WTC11 (cell line): ENCODE measurements around the gene PLS1. TPM values are rescaled to one million over a fixed set of nuclear protein-coding genes. Genes with fewer than 3 reads are reported as not detected.

ENCODE experiments used
- ATAC-seq: fragments of 200-7000 bp; cut with Tn5 transposase; 2 replicates; pipeline ENCODE4 v1.10.0; 2021; ENCODE audit warnings: mild to moderate bottlenecking, moderate library complexity
- CTCF ChIA-PET: fragments of 300-600 bp; sonication (Branson Sonifier 250); formaldehyde crosslinking; loops from one replicate; lab custom pipeline; 2021; ENCODE audit warnings: antibody characterized with exemption; lab: Charles Lee
- POLR2A ChIA-PET: fragments of 350-600 bp; sonication (Branson Sonifier 250); formaldehyde crosslinking; loops from one replicate; lab custom pipeline; 2021; ENCODE audit warnings: antibody characterized with exemption; lab: Charles Lee
- DNase-seq: peaks from one replicate; pipeline ENCODE4 v3.0.0; 2021; ENCODE audit warnings: low spot score
- H3K27ac Mint-ChIP-seq: 2 replicates; pipeline ENCODE4 v1.8.0; 2021; ENCODE audit warnings: mixed read lengths
- H3K27me3 Mint-ChIP-seq: 2 replicates; pipeline ENCODE4 v1.8.0; 2021; ENCODE audit warnings: low read depth, mild to moderate bottlenecking, moderate library complexity, mixed read lengths
- H3K36me3 Mint-ChIP-seq: 2 replicates; pipeline ENCODE4 v1.8.0; 2021; ENCODE audit warnings: mixed read lengths
- H3K4me1 Mint-ChIP-seq: 2 replicates; pipeline ENCODE4 v1.8.0; 2022; ENCODE audit warnings: mixed read lengths
- H3K4me3 Mint-ChIP-seq: 2 replicates; pipeline ENCODE4 v1.8.0; 2021; ENCODE audit warnings: mild to moderate bottlenecking, moderate library complexity, mixed read lengths
- H3K9me3 Mint-ChIP-seq: 2 replicates; pipeline ENCODE4 v1.8.0; 2021; ENCODE audit warnings: mixed read lengths
- CBFB ChIP-seq: sonication (generic); formaldehyde crosslinking; IDR thresholded peaks from 2 replicates; pipeline ENCODE4 v1.8.1; 2022; ENCODE audit warnings: mild to moderate bottlenecking, low read depth, missing genetic modification reagents
- EMX1 ChIP-seq: fragments of 250-450 bp; sonication (Bioruptor Pico); IDR thresholded peaks from 2 replicates; pipeline ENCODE4 v1.8.0; 2021; ENCODE audit warnings: mild to moderate bottlenecking
- FOXK1 ChIP-seq: sonication (generic); formaldehyde crosslinking; IDR thresholded peaks from 2 replicates; pipeline ENCODE4 v1.8.0; 2022; ENCODE audit warnings: mild to moderate bottlenecking, moderate library complexity, missing genetic modification reagents
- GRHL2 ChIP-seq: fragments of 250-450 bp; sonication (Bioruptor Pico); IDR thresholded peaks from 2 replicates; pipeline ENCODE4 v1.8.0; 2022; ENCODE audit warnings: mild to moderate bottlenecking, moderate library complexity; ENCODE audit not compliant: insufficient replicate concordance, severe bottlenecking
- JAZF1 ChIP-seq: fragments of 250-450 bp; sonication (Bioruptor Pico); IDR thresholded peaks from 2 replicates; pipeline ENCODE4 v1.9.0; 2021; ENCODE audit warnings: moderate library complexity, mild to moderate bottlenecking, inconsistent platforms
- KAT7 ChIP-seq: sonication (generic); formaldehyde crosslinking; IDR thresholded peaks from 2 replicates; pipeline ENCODE4 v1.8.1; 2023; ENCODE audit warnings: missing genetic modification reagents, mild to moderate bottlenecking, borderline replicate concordance
- MXD4 ChIP-seq: fragments of 250-450 bp; sonication (Bioruptor Pico); IDR thresholded peaks from 2 replicates; pipeline ENCODE4 v1.8.0; 2021; ENCODE audit warnings: mild to moderate bottlenecking, moderate library complexity, borderline replicate concordance
- NFE2L1 ChIP-seq: sonication (generic); formaldehyde crosslinking; IDR thresholded peaks from 2 replicates; pipeline ENCODE4 v1.8.1; 2023; ENCODE audit warnings: missing genetic modification reagents
- NFYB ChIP-seq: sonication (generic); formaldehyde crosslinking; conservative IDR thresholded peaks from 2 replicates; pipeline ENCODE4 v1.8.0; 2022; ENCODE audit warnings: low read depth, missing genetic modification reagents
- NR3C1 ChIP-seq: sonication (generic); formaldehyde crosslinking; conservative IDR thresholded peaks from 2 replicates; pipeline ENCODE4 v1.8.1; 2023; ENCODE audit warnings: low read depth, mild to moderate bottlenecking, missing genetic modification reagents
- OVOL2 ChIP-seq: fragments of 250-450 bp; sonication (Bioruptor Pico); IDR thresholded peaks from 2 replicates; pipeline ENCODE4 v1.9.0; 2021; ENCODE audit warnings: mild to moderate bottlenecking, borderline replicate concordance
- total RNA-seq: library from RNA; stranded (reverse); gene quantifications from 3 replicates; pipeline ENCODE4 v1.2.3, GENCODE V29; 2021
- TF ChIP-seq, protein P1 (sequence below): sonication (generic); formaldehyde crosslinking; IDR thresholded peaks from 2 replicates; pipeline ENCODE4 v1.8.1; 2023; ENCODE audit warnings: mild to moderate bottlenecking, missing genetic modification reagents, borderline replicate concordance
- TF ChIP-seq, protein P2 (sequence below): sonication (generic); formaldehyde crosslinking; IDR thresholded peaks from 2 replicates; pipeline ENCODE4 v1.8.0; 2023; ENCODE audit warnings: missing genetic modification reagents
- TF ChIP-seq, protein P3 (sequence below): sonication (generic); formaldehyde crosslinking; IDR thresholded peaks from 2 replicates; pipeline ENCODE4 v1.8.0; 2022; ENCODE audit warnings: mild to moderate bottlenecking, missing genetic modification reagents
- TF ChIP-seq, protein P4 (sequence below): sonication (generic); formaldehyde crosslinking; IDR thresholded peaks from 2 replicates; pipeline ENCODE4 v1.8.0; 2022; ENCODE audit warnings: mild to moderate bottlenecking, missing genetic modification reagents
- TF ChIP-seq, protein P5 (sequence below): sonication (generic); formaldehyde crosslinking; IDR thresholded peaks from 2 replicates; pipeline ENCODE4 v1.8.0; 2022; ENCODE audit warnings: missing genetic modification reagents
- TF ChIP-seq, protein P6 (sequence below): fragments of 250-450 bp; sonication (Bioruptor Pico); IDR thresholded peaks from 2 replicates; pipeline ENCODE4 v1.9.0; 2021; ENCODE audit warnings: mild to moderate bottlenecking
- TF ChIP-seq, protein P7 (sequence below): fragments of 250-450 bp; sonication (Bioruptor Pico); IDR thresholded peaks from 2 replicates; pipeline ENCODE4 v2.1.2; 2022; ENCODE audit warnings: mild to moderate bottlenecking, moderate library complexity
- TF ChIP-seq, protein P8 (sequence below): sonication (generic); formaldehyde crosslinking; conservative IDR thresholded peaks from 2 replicates; pipeline ENCODE4 v1.8.1; 2023; ENCODE audit warnings: mild to moderate bottlenecking, low read depth, missing genetic modification reagents, moderate library complexity

Gene PLS1
- total RNA-seq, 1 experiment from 2014 or later: 26.4 TPM

DNA sequence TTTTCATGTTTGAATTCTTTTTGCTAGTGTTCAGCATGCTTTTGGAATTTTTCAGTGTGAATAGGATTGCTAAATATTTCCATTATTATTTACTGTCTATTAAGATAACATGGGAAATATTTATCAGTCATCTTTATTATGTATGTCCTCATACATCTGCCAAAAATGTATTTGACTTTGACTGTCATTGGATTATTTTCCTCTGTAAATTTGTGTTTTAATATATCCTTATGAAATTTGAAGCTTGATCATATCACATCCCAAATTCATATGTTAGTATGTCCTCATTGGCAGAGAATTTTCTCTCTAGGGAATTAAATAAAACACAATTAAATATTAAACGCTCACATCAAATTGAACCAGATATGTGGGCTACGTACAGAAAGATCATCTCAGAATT, 95.3 kb downstream of the PLS1 start:
- TF ChIP-seq MXD4 (CRISPR knock-in tag) (no peak), NR3C1 (no peak), NFE2L1 (CRISPR knock-in tag) (no peak), NFYB (no peak), EMX1 (CRISPR knock-in tag) (no peak), KAT7 (CRISPR knock-in tag) (no peak), FOXK1 (no peak), OVOL2 (CRISPR knock-in tag) (no peak), JAZF1 (CRISPR knock-in tag) (no peak), CBFB (CRISPR knock-in tag) (no peak), GRHL2 (no peak)
- TF ChIP-seq, protein P1, sequence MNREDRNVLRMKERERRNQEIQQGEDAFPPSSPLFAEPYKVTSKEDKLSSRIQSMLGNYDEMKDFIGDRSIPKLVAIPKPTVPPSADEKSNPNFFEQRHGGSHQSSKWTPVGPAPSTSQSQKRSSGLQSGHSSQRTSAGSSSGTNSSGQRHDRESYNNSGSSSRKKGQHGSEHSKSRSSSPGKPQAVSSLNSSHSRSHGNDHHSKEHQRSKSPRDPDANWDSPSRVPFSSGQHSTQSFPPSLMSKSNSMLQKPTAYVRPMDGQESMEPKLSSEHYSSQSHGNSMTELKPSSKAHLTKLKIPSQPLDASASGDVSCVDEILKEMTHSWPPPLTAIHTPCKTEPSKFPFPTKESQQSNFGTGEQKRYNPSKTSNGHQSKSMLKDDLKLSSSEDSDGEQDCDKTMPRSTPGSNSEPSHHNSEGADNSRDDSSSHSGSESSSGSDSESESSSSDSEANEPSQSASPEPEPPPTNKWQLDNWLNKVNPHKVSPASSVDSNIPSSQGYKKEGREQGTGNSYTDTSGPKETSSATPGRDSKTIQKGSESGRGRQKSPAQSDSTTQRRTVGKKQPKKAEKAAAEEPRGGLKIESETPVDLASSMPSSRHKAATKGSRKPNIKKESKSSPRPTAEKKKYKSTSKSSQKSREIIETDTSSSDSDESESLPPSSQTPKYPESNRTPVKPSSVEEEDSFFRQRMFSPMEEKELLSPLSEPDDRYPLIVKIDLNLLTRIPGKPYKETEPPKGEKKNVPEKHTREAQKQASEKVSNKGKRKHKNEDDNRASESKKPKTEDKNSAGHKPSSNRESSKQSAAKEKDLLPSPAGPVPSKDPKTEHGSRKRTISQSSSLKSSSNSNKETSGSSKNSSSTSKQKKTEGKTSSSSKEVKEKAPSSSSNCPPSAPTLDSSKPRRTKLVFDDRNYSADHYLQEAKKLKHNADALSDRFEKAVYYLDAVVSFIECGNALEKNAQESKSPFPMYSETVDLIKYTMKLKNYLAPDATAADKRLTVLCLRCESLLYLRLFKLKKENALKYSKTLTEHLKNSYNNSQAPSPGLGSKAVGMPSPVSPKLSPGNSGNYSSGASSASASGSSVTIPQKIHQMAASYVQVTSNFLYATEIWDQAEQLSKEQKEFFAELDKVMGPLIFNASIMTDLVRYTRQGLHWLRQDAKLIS (CRISPR knock-in tag): no peak
- TF ChIP-seq, protein P2, sequence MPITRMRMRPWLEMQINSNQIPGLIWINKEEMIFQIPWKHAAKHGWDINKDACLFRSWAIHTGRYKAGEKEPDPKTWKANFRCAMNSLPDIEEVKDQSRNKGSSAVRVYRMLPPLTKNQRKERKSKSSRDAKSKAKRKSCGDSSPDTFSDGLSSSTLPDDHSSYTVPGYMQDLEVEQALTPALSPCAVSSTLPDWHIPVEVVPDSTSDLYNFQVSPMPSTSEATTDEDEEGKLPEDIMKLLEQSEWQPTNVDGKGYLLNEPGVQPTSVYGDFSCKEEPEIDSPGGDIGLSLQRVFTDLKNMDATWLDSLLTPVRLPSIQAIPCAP (CRISPR knock-in tag): no peak
- TF ChIP-seq, protein P3, sequence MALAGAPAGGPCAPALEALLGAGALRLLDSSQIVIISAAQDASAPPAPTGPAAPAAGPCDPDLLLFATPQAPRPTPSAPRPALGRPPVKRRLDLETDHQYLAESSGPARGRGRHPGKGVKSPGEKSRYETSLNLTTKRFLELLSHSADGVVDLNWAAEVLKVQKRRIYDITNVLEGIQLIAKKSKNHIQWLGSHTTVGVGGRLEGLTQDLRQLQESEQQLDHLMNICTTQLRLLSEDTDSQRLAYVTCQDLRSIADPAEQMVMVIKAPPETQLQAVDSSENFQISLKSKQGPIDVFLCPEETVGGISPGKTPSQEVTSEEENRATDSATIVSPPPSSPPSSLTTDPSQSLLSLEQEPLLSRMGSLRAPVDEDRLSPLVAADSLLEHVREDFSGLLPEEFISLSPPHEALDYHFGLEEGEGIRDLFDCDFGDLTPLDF (CRISPR knock-in tag): no peak
- TF ChIP-seq, protein P4, sequence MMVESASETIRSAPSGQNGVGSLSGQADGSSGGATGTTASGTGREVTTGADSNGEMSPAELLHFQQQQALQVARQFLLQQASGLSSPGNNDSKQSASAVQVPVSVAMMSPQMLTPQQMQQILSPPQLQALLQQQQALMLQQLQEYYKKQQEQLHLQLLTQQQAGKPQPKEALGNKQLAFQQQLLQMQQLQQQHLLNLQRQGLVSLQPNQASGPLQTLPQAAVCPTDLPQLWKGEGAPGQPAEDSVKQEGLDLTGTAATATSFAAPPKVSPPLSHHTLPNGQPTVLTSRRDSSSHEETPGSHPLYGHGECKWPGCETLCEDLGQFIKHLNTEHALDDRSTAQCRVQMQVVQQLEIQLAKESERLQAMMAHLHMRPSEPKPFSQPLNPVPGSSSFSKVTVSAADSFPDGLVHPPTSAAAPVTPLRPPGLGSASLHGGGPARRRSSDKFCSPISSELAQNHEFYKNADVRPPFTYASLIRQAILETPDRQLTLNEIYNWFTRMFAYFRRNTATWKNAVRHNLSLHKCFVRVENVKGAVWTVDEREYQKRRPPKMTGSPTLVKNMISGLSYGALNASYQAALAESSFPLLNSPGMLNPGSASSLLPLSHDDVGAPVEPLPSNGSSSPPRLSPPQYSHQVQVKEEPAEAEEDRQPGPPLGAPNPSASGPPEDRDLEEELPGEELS: no peak
- TF ChIP-seq, protein P5, sequence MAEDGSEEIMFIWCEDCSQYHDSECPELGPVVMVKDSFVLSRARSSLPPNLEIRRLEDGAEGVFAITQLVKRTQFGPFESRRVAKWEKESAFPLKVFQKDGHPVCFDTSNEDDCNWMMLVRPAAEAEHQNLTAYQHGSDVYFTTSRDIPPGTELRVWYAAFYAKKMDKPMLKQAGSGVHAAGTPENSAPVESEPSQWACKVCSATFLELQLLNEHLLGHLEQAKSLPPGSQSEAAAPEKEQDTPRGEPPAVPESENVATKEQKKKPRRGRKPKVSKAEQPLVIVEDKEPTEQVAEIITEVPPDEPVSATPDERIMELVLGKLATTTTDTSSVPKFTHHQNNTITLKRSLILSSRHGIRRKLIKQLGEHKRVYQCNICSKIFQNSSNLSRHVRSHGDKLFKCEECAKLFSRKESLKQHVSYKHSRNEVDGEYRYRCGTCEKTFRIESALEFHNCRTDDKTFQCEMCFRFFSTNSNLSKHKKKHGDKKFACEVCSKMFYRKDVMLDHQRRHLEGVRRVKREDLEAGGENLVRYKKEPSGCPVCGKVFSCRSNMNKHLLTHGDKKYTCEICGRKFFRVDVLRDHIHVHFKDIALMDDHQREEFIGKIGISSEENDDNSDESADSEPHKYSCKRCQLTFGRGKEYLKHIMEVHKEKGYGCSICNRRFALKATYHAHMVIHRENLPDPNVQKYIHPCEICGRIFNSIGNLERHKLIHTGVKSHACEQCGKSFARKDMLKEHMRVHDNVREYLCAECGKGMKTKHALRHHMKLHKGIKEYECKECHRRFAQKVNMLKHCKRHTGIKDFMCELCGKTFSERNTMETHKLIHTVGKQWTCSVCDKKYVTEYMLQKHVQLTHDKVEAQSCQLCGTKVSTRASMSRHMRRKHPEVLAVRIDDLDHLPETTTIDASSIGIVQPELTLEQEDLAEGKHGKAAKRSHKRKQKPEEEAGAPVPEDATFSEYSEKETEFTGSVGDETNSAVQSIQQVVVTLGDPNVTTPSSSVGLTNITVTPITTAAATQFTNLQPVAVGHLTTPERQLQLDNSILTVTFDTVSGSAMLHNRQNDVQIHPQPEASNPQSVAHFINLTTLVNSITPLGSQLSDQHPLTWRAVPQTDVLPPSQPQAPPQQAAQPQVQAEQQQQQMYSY (CRISPR knock-in tag): no peak
- TF ChIP-seq, protein P6, sequence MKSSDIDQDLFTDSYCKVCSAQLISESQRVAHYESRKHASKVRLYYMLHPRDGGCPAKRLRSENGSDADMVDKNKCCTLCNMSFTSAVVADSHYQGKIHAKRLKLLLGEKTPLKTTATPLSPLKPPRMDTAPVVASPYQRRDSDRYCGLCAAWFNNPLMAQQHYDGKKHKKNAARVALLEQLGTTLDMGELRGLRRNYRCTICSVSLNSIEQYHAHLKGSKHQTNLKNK (CRISPR knock-in tag): no peak
- TF ChIP-seq, protein P7, sequence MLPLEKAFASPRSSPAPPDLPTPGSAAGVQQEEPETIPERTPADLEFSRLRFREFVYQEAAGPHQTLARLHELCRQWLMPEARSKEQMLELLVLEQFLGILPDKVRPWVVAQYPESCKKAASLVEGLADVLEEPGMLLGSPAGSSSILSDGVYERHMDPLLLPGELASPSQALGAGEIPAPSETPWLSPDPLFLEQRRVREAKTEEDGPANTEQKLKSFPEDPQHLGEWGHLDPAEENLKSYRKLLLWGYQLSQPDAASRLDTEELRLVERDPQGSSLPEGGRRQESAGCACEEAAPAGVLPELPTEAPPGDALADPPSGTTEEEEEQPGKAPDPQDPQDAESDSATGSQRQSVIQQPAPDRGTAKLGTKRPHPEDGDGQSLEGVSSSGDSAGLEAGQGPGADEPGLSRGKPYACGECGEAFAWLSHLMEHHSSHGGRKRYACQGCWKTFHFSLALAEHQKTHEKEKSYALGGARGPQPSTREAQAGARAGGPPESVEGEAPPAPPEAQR (CRISPR knock-in tag): no peak
- TF ChIP-seq, protein P8, sequence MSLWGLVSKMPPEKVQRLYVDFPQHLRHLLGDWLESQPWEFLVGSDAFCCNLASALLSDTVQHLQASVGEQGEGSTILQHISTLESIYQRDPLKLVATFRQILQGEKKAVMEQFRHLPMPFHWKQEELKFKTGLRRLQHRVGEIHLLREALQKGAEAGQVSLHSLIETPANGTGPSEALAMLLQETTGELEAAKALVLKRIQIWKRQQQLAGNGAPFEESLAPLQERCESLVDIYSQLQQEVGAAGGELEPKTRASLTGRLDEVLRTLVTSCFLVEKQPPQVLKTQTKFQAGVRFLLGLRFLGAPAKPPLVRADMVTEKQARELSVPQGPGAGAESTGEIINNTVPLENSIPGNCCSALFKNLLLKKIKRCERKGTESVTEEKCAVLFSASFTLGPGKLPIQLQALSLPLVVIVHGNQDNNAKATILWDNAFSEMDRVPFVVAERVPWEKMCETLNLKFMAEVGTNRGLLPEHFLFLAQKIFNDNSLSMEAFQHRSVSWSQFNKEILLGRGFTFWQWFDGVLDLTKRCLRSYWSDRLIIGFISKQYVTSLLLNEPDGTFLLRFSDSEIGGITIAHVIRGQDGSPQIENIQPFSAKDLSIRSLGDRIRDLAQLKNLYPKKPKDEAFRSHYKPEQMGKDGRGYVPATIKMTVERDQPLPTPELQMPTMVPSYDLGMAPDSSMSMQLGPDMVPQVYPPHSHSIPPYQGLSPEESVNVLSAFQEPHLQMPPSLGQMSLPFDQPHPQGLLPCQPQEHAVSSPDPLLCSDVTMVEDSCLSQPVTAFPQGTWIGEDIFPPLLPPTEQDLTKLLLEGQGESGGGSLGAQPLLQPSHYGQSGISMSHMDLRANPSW (CRISPR knock-in tag): no peak
- TF ChIP-seq, all 79 proteins: peak for 0
- H3K4me3 Mint-ChIP-seq: no peak overlapping the region
- no peaks in the 10 kb centered on the region for H3K4me1 Mint-ChIP-seq
- ChIA-PET POLR2A (no interaction called here), CTCF (no interaction called here)
- DNase-seq (no peak), ATAC-seq (no peak)
- peaks cover 5% of the 10 kb centered on the region for H3K36me3 Mint-ChIP-seq
- no peaks in the 10 kb centered on the region for H3K27me3 Mint-ChIP-seq
- no peaks in the 10 kb centered on the region for H3K9me3 Mint-ChIP-seq
- H3K27ac Mint-ChIP-seq: no peak overlapping the region
